HepG2 (cell line): ENCODE results near the gene NCF2. TPM values are rescaled to one million over a fixed set of nuclear protein-coding genes. Genes with fewer than 3 reads are reported as not detected.
"Not testable (repeated sequence)": the region's sequence is repeated elsewhere in the genome, so short reads cannot be mapped to it uniquely, and the experiment has no call there.

Experiments
- ATAC-seq: fragments of 200-7000 bp; cut with Tn5 transposase; 3 replicates; pipeline ENCODE4 v1.9.1; 2020; ENCODE audit warnings: mild to moderate bottlenecking, moderate library complexity
- BruUV-seq: library from RNA; stranded (reverse); fragments of 400-500 nt; replicated peaks from 2 replicates; lab custom pipeline; 2021; lab: Mats Ljungman, UMichigan
- CTCF ChIA-PET: fragments of 300-600 bp; formaldehyde crosslinking; extraction: SDS; loops from one replicate; lab custom pipeline; 2021; ENCODE audit warnings: low total read pairs, inconsistent platforms, low intra/inter-chr PET ratio; lab: Yijun Ruan, JAX
- POLR2A ChIA-PET: fragments of 350-600 bp; sonication (Branson Sonifier 250); formaldehyde crosslinking; loops from one replicate; lab custom pipeline; 2020; ENCODE audit warnings: antibody characterized with exemption, inconsistent platforms; lab: Yijun Ruan, JAX
- DNase-seq: peaks from one replicate; pipeline ENCODE4 v3.0.0-alpha.2; 2015; ENCODE audit warnings: low spot score
- FAIRE-seq: peaks from 3 replicates; lab custom pipeline; 2011; peaks lifted over from hg19 to GRCh38; lab: Jason Lieb, UNC
- H2AFZ ChIP-seq: one replicate; pipeline ENCODE4 v1.6.1; 2011; ENCODE audit warnings: low read length, inconsistent platforms
- H3K27ac ChIP-seq: fragments of 300-600 bp; 3 replicates; pipeline ENCODE4 v1.8.0; 2011; ENCODE audit warnings: mixed run types, mild to moderate bottlenecking, mixed read lengths, low read length, inconsistent platforms; ENCODE audit not compliant: insufficient read depth; ENCODE audit errors: extremely low read length
- H3K27me3 ChIP-seq, 2 experiments: fragments of 200-600 bp in 1 of 2; 2 replicates in 1 of 2; 3 replicates in 1 of 2; pipeline versions ENCODE4 v1.6.0 to v1.8.0; 2011; ENCODE audit warnings: low read length in 2 of 2, mild to moderate bottlenecking in 2 of 2, moderate library complexity in 2 of 2, inconsistent platforms in 1 of 2; ENCODE audit not compliant: insufficient read depth in 2 of 2, control insufficient read depth in 1 of 2
- H3K36me3 ChIP-seq, 2 experiments: fragments of 200-600 bp in 1 of 2; replicated peaks in 1 of 2; 2 replicates in 1 of 2; 3 replicates in 1 of 2; pipeline versions ENCODE4 v1.5.1 to v1.8.0; 2011; ENCODE audit warnings: low read length in 2 of 2, inconsistent platforms in 1 of 2; ENCODE audit not compliant: insufficient read depth in 2 of 2, control insufficient read depth in 1 of 2
- H3K4me1 ChIP-seq: 2 replicates; pipeline ENCODE4 v1.5.1; 2012; ENCODE audit warnings: low read length, inconsistent platforms; ENCODE audit not compliant: insufficient read depth
- H3K4me2 ChIP-seq: 2 replicates; pipeline ENCODE4 v1.6.0; 2011; ENCODE audit warnings: low read depth, low read length, inconsistent platforms
- H3K4me3 ChIP-seq, 3 experiments: fragments of 200-600 bp in 1 of 3; sonication (generic), shearing (Covaris generic) in 1 of 3; replicated peaks in 1 of 3; 2 replicates each; pipeline ENCODE4 v1.5.1; 2011 to 2016; ENCODE audit warnings: low read length in 3 of 3, inconsistent platforms in 2 of 3, low read depth in 2 of 3, mild to moderate bottlenecking in 2 of 3, control low read depth in 1 of 3, mixed read lengths in 1 of 3; ENCODE audit not compliant: insufficient read depth in 1 of 3
- H3K79me2 ChIP-seq: one replicate; pipeline ENCODE4 v1.6.1; 2011; ENCODE audit warnings: low read length, inconsistent platforms; ENCODE audit not compliant: insufficient read depth
- H3K9ac ChIP-seq: 2 replicates; pipeline ENCODE4 v1.6.0; 2011; ENCODE audit warnings: mild to moderate bottlenecking, low read depth, low read length, inconsistent platforms; ENCODE audit not compliant: insufficient read depth
- H3K9me3 ChIP-seq: 2 replicates; pipeline ENCODE4 v1.5.1; 2012; ENCODE audit warnings: mild to moderate bottlenecking, low read length
- H4K20me1 ChIP-seq: 2 replicates; pipeline ENCODE4 v1.6.0; 2011; ENCODE audit warnings: inconsistent platforms, mild to moderate bottlenecking, low read length, moderate library complexity; ENCODE audit not compliant: insufficient read depth
- STAT5B ChIP-seq: sonication (generic); formaldehyde crosslinking; IDR thresholded peaks from 2 replicates; pipeline ENCODE4 v1.4.0; 2020; ENCODE audit warnings: missing genetic modification reagents
- ZFP37 ChIP-seq: sonication (generic); formaldehyde crosslinking; IDR thresholded peaks from 2 replicates; pipeline ENCODE4 v1.4.0; 2020; ENCODE audit warnings: missing genetic modification reagents, borderline replicate concordance
- ZNF33B ChIP-seq: sonication (generic); formaldehyde crosslinking; IDR thresholded peaks from 2 replicates; pipeline ENCODE4 v1.5.1; 2020; ENCODE audit warnings: mild to moderate bottlenecking, missing genetic modification reagents
- ZNF703 ChIP-seq: sonication (generic); formaldehyde crosslinking; IDR thresholded peaks from 2 replicates; pipeline ENCODE4 v1.5.1; 2020; ENCODE audit warnings: missing genetic modification reagents, mild to moderate bottlenecking, moderate library complexity, borderline replicate concordance
- ZSCAN9 ChIP-seq: IDR thresholded peaks from 2 replicates; pipeline ENCODE4 v1.6.1; 2016; ENCODE audit warnings: borderline replicate concordance
- WGBS: methylation state at CpG from one replicate; pipeline ENCODE4 v1.1.6; 2017; ENCODE audit warnings: low lambda C conversion rate; 5-methylcytosine and 5-hydroxymethylcytosine counted together
- in situ Hi-C: cut with HindIII; loops from 2 replicates; pipeline ENCODE4 v1.10.0; 2017; ENCODE audit warnings: low pct_unique_long_range_greater_than_20kb; ENCODE audit not compliant: extremely low pct_ligation_motif_present
- intact Hi-C: fragments of 100-400 bp; cut with micrococcal nuclease; formaldehyde crosslinking; loops from one replicate; pipeline ENCODE4 v1.10.0; 2022; ENCODE audit not compliant: unreplicated experiment
- polyA plus RNA-seq, 8 experiments: library from polyadenylated mRNA; depleted of rRNA in 3 of 8; stranded (reverse) in 7 of 8; unstranded in 1 of 8; fragments of >200 nt; fragmentation: Illumina TruSeq in 4 of 8; extraction: Trizol in 4 of 8; gene quantifications; 2 replicates each; pipeline versions ENCODE4 v1.2.1 to v1.2.3, GENCODE V29; 2011 to 2016; ENCODE audit warnings: low read depth in 4 of 8, missing spikeins in 1 of 8, mixed read lengths in 1 of 8; ENCODE audit not compliant: insufficient read depth in 1 of 8
- total RNA-seq, 5 experiments: library from RNA; depleted of rRNA; stranded (reverse); fragments of >200 nt; fragmentation: Illumina TruSeq; extraction: Trizol; gene quantifications; 2 replicates each; pipeline ENCODE4 v1.2.3, GENCODE V29; 2016; ENCODE audit warnings: low read depth in 1 of 5
- TF ChIP-seq, protein P1 (sequence below): sonication (generic); formaldehyde crosslinking; IDR thresholded peaks from 2 replicates; pipeline ENCODE4 v1.4.0; 2020; ENCODE audit warnings: missing genetic modification reagents, borderline replicate concordance

Gene NCF2
- total and polyA plus RNA-seq, 2 of the 13 experiments (the other 11 are each of a cell fraction or from before 2014, with no cell fraction given): 0.18 to 0.46 TPM

DNA sequence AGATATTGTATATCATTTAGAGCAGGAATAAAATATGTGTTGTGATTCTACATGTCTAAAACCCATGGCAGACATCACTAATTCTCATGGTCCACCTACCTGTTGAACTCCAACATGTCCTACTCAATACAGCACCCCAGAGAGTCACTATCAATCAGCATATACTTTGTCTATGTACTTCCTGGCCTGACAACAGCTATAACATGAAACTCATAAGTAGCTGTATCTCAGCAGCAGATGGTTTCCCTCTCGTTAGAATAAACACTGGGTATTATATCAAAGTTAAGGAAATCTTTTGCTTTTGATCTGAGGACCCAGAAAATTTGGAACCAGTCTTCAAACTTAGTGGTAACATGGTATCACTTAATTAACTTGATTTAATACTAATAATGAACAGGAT lies 29.5 kb upstream of the NCF2 start:
- in situ Hi-C loops: loop anchor here (5.0 kb wide), 2 partner anchors 147 to 337 kb away; partner anchors contain the start of gene SMG7
- FAIRE-seq: no peak

DNA sequence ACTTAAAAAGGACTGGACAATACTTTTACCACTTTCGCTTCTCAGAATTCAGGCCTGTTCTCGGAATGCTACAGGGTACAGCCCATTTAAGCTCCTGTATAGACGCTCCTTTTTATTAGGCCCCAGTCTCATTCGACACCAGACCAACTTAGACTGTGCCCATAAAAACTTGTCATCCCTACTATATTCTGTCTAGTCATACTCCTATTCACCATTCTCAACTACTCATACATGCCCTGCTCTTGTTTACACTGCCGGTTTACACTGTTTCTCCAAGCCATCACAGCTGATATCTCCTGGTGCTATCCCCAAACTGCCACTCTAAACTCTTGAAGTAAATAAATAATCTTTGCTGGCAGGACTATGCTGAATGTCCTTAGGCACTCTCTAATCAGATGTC lies 27.9 kb upstream of the NCF2 start:
- BruUV-seq, H3K4me2 ChIP-seq, H3K9ac ChIP-seq, H2AFZ ChIP-seq, H3K79me2 ChIP-seq, ATAC-seq, CTCF ChIA-PET, H3K4me1 ChIP-seq, intact Hi-C loops, H3K27ac ChIP-seq, H3K36me3 ChIP-seq, in situ Hi-C loops, H3K4me3 ChIP-seq, H3K27me3 ChIP-seq, POLR2A ChIA-PET, FAIRE-seq, H3K9me3 ChIP-seq, DNase-seq, H4K20me1 ChIP-seq: not testable (repeated sequence)
- 52% methylated on average over 5 of the region's 5 CpGs for WGBS

More for the DNA sequence above, 29.5 kb upstream of the NCF2 start:
- no peaks in the 10 kb centered on the region for H3K27me3 ChIP-seq
- no peaks in the 10 kb centered on the region for H3K9me3 ChIP-seq
- no peaks in the 10 kb centered on the region for H3K36me3 ChIP-seq
- H3K4me3 ChIP-seq: no peak overlapping the region
- H3K27ac ChIP-seq: no peak overlapping the region
- H3K79me2 ChIP-seq: no peaks in the 10 kb centered on the region
- H3K4me1 ChIP-seq: no peaks in the 10 kb centered on the region
- H2AFZ ChIP-seq: no peak overlapping the region
- TF ChIP-seq ZNF33B (CRISPR knock-in tag): no peak
- no peak for TF ChIP-seq ZFP37 (CRISPR knock-in tag)
- TF ChIP-seq ZSCAN9 (CRISPR knock-in tag): no peak
- no peak for TF ChIP-seq ZNF703 (CRISPR knock-in tag)
- TF ChIP-seq, protein P1, sequence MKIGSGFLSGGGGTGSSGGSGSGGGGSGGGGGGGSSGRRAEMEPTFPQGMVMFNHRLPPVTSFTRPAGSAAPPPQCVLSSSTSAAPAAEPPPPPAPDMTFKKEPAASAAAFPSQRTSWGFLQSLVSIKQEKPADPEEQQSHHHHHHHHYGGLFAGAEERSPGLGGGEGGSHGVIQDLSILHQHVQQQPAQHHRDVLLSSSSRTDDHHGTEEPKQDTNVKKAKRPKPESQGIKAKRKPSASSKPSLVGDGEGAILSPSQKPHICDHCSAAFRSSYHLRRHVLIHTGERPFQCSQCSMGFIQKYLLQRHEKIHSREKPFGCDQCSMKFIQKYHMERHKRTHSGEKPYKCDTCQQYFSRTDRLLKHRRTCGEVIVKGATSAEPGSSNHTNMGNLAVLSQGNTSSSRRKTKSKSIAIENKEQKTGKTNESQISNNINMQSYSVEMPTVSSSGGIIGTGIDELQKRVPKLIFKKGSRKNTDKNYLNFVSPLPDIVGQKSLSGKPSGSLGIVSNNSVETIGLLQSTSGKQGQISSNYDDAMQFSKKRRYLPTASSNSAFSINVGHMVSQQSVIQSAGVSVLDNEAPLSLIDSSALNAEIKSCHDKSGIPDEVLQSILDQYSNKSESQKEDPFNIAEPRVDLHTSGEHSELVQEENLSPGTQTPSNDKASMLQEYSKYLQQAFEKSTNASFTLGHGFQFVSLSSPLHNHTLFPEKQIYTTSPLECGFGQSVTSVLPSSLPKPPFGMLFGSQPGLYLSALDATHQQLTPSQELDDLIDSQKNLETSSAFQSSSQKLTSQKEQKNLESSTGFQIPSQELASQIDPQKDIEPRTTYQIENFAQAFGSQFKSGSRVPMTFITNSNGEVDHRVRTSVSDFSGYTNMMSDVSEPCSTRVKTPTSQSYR (CRISPR knock-in tag): no peak
- TF ChIP-seq STAT5B: no peak
- no peak overlapping the region for H3K4me2 ChIP-seq
- intact Hi-C loops: loop anchor here (10.0 kb wide), 1 partner anchor 75 kb away; no protein-coding TSS in a partner anchor
- DNase-seq (no peak), ATAC-seq (no peak)
- CTCF ChIA-PET: no interaction called here
- no peak overlapping the region for H3K9ac ChIP-seq
- 87% methylated on average over 1 of the region's 1 CpG for WGBS
- no peaks in the 10 kb centered on the region for H4K20me1 ChIP-seq
- POLR2A ChIA-PET: no interaction called here
- no TSS peak for BruUV-seq

DNA sequence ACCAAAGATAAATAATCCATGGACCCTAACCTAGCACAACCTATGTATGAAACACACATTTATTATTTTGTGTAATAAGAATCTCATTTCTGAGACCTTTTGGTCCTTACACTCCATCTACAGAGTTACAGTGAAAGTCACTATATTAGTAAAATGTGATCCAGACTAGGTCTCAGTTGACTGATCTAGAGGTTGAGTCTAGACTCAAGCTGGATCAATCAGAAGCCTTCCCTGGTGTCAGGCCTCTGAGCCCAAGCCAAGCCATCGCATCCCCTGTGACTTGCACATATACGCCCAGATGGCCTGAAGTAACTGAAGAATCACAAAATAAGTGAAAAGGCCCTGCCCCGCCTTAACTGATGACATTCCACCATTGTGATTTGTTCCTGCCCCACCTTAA lies 22.7 kb upstream of the NCF2 start:
- intact Hi-C loops, H3K4me2 ChIP-seq, H3K9me3 ChIP-seq, FAIRE-seq, H3K79me2 ChIP-seq, H2AFZ ChIP-seq, H3K4me3 ChIP-seq, BruUV-seq, POLR2A ChIA-PET, H3K36me3 ChIP-seq, in situ Hi-C loops, ATAC-seq, DNase-seq, H3K27ac ChIP-seq, H3K9ac ChIP-seq, CTCF ChIA-PET, H3K27me3 ChIP-seq, H3K4me1 ChIP-seq, H4K20me1 ChIP-seq: not testable (repeated sequence)
- 92% methylated on average over 2 of the region's 3 CpGs for WGBS
